Glomerular endothelial cell (primary cell): ENCODE measurements around the gene ZFAND2B. TPM values are rescaled to one million over a fixed set of nuclear protein-coding genes. Genes with fewer than 3 reads are reported as not detected.

Experiments
- DNase-seq: peaks from one replicate; pipeline ENCODE4 v3.0.0-alpha.2; 2011; ENCODE audit warnings: low read depth, low spot score; ENCODE audit errors: extremely low read depth
- total RNA-seq: library from RNA; depleted of rRNA; stranded (reverse); fragments of >200 nt; gene quantifications from 2 replicates; pipeline ENCODE4 v1.2.3, GENCODE V29; 2015

Gene ZFAND2B
- total RNA-seq = 23.7 and 26.1 TPM in 2 replicates

- no peak for DNase-seq
These were observed at the start of gene ZFAND2B for GRCh38 chr2:219206328-219207133. TSS of gene ZFAND2B (plus strand) at chr2:219206782. CDS start at chr2:219206988, 206 bp downstream.

DNA sequence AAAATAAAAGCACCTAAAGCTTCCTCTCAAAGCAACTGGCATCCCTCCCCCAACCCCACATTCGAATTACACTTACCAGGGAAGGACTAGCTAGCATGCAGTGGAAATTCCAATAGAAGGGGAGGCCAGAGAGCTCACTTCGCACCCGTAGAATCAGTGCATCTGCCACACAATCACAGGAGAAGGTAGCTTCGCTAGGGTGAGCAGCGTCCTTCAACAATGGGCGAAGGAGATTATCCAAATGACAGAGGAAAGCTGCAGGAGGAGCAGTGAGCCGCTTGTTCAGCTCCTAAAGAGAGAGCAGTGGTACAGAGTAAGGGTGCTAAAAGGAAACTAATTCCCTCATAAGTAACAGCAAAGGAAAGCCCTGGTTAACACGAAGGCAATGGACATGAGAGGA lies 49.2 kb upstream of the ZFAND2B start:
- no peak for DNase-seq

GRCh38 chr2:219158025-219158424 lies 48.6 kb upstream of the ZFAND2B start:
- DNase-seq = no peak

GRCh38 chr2:219158586-219158985 lies 48.0 kb upstream of the ZFAND2B start:
- no peak for DNase-seq

DNA sequence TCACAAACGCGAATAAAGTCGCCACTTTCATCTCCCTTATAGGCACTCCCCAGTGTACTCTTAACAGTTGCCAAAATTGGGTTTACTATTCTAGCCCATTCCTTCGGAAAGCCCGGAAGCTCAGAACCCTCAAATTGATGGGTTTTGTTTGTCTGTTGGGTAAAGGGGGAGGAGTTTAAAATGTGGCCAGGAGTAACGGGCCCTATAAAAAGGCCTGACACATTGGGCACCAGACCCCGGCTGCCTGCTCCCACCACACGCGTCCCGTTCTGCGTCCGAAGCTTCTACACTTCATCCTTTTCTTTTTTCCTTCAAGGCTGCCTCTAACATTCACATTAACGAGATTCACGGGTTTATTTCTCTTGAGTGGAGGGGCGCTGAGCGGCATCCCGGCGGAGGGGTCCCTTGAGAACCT lies 46.8 kb upstream of the ZFAND2B start:
- DNase-seq = no peak

- no peak for DNase-seq
These were observed 46.2 kb upstream of the ZFAND2B start, which contains the start of gene NHEJ1 for GRCh38 chr2:219160186-219161017. TSS of gene NHEJ1 (minus strand) at chr2:219160815. CDS start at chr2:219158362, 2,453 bp downstream.

DNA sequence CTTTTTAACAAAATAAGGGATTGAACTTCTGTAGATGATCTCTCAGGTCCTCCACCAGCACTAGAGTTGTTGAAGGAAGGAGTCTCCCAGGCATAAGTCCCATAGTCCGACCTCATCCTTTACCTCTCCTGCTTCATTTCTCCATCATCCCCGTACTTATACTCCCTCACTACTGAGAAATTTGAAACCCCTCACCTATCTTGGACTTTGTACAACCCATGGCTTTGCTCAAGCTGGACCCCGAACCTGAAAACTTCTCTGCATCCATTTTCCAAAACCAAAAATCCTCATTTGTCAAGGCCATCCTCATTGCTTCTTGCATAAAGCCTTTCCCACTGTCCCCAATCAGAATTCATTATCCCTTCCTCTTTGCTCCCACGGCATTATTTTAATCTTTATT lies 45.5 kb upstream of the ZFAND2B start:
- no peak for DNase-seq

- no peak for DNase-seq
These were observed 43.4 kb upstream of the ZFAND2B start for GRCh38 chr2:219163156-219163555.

DNA sequence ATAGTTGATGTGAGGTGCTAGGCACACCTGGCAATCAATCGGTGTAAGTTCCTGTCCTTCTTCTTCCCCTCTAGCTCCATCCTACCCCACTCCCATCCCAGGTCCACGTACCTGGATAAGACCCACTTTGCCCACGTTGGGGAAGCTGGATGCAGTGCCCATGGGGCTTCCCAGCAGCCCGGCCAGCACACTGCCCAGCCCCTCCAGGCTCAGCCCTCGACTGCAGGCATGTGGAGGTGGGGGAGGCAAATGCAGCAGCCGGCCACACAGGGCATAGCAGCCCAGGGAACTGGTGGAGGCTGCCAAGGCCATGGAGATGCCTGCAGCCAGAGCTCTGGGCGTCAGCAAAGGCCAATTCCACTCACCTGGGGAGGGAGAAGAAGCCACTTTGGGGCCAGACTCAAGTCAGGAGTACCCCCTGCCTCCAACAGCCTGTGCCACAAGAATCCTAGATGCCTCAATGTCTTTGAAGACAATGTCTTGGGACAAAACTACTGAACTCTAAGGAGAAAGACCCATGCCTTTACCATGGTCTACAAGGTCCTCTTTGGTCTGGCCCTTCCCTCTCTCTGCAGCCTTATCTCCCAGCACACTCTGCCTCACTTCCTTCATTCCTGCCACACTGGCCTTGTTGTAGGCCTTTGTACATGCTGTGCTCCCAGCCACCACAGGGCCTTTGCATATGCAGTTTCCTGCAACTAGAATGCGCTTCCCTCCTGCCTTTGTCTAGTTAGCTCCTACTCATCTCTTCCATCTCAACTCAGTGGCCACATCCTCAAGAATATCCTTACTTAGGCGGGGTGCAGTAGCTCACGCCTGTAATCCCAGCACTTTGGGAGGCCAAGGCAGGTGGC lies 41.3 kb upstream of the ZFAND2B start:
- DNase-seq = no peak

GRCh38 chr2:219167997-219168396 lies 38.6 kb upstream of the ZFAND2B start:
- DNase-seq = no peak

GRCh38 chr2:219168526-219168925 lies 38.1 kb upstream of the ZFAND2B start:
- DNase-seq = no peak

GRCh38 chr2:219168932-219169331 lies 37.6 kb upstream of the ZFAND2B start:
- DNase-seq = no peak

DNA sequence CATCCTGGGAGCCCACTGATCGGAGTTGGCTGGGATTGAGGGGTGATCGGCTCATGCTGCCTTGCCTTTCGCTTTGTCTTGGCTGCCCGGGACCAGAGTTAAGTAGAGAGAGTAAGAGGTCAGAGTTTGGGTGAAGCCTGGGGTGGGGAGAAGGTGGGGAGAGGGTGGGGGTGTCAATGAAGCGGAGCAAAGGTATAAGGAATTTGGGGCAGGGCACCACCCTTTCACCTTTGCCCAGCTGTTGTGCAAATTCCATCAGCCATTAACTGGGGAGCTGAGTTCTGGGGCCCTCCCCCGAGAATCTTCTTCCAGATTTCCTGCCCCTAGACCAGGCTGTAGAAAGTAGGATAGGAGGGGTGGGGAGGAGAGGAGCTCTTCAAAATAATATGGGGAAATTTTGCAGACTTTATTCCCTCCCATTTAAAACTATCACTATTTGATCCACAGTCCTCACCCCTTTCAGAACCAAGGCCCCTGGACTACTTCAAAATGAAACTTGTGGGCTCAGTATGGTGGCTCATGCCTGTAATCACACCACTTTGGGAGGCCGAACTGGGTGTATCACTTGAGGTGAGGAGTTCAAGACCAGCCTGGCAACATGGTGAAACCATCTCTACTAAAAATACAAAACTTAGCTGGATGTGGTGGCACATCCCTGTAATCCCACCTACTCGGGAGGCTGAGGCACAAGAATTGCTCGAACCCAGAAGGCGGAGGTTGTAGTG lies 36.5 kb upstream of the ZFAND2B start, which contains the start of gene SLC23A3:
Gene SLC23A3 (minus strand): TSS at position 100 of the 725 bp plus-strand sequence. CDS start 45 bp downstream, at position 55.
- no peak for DNase-seq

- DNase-seq = no peak
These were observed 35.3 kb upstream of the ZFAND2B start for GRCh38 chr2:219171231-219171651.

DNA sequence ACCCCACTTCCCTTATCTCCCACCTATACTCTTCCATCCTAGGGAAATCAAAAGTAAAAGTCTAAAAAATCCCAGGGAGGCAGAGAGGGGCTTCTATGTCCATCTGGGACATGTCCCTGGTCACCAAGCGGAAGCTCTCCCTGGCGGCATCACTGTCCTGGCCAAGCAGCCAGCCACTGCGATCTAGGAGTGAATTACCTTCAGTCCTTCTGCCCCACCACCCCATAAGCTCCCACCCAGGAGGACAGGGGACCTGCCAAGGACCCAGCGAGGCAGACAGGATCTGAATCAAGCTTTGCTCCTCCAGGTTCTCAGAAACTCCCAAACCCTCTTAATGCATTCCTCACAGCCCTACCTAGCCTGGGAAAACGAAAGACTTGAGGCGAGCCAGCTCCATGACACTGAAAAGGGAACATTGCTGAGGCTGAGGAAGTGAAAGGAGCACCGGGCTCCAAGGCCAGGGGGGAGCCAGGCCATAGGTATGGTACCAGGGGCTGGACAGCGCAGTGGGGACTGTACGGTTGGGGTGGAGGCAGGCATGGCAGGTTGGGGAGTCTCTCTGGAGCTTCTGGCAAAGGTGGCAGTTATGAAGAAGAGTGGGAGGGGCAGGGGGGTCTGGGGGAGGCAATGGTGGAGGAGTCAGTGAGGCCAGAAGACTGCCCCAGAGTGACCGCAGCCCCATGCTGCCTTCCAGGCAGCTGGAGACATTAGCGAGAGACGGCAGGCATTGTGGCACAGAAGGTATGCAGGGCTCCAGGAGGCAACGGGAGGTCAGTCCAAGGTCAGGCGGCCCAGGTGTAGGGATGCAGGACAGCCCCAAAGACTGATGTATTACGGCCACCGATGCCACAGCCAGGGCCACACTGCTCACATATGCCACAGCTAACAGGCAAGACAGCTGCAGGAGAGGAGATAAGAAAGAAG lies 34.1 kb upstream of the ZFAND2B start:
- DNase-seq = no peak

DNA sequence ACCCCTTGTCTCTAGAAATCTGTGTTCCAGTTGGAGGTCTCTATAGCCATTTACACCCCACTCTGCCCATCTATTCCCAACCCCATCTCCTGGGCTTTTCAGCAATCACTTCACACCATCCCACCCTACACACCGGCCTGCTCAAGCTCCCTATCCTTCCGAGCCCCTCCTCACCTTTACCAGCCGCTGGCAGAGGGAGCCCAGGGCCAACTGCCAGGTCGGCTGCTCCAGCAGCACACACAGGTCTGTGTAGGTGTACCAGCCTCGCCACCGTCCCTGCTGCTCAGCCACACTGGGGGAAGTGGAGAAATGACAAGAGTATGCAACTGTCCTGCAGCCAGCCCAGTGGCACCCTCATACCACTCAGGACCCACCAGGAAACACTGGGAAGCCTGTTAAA lies 33.4 kb upstream of the ZFAND2B start:
- DNase-seq = no peak

DNA sequence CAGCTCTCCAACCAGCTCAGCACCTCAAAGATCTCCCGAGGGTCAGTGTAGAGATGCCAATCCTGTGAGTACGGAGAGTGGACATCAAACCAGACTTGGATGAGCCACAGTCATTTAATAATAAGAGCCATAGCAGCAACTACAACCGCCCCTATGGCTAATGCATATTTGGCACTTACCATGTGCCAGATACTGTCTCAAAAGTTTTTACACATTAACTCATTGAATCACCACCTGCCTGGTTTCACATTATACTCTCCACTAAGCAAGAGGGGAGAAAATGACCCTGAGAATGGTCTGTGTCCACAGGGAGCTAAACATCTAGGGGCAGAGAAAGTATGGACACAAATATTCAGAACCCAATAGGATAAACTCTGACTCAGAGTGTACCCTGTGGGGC lies 32.4 kb upstream of the ZFAND2B start:
- DNase-seq = no peak

- DNase-seq = no peak
These were observed 31.8 kb upstream of the ZFAND2B start for GRCh38 chr2:219174801-219175200.

GRCh38 chr2:219175486-219175885 lies 31.1 kb upstream of the ZFAND2B start:
- no peak for DNase-seq
